MV-4-11 (cell line): ENCODE results near the gene CLCF1.

Experiments used
- DNase-seq: peaks from one replicate; lab custom pipeline; 2025; lab: John Stamatoyannopoulos, UW

The CLCF1 gene

DNA sequence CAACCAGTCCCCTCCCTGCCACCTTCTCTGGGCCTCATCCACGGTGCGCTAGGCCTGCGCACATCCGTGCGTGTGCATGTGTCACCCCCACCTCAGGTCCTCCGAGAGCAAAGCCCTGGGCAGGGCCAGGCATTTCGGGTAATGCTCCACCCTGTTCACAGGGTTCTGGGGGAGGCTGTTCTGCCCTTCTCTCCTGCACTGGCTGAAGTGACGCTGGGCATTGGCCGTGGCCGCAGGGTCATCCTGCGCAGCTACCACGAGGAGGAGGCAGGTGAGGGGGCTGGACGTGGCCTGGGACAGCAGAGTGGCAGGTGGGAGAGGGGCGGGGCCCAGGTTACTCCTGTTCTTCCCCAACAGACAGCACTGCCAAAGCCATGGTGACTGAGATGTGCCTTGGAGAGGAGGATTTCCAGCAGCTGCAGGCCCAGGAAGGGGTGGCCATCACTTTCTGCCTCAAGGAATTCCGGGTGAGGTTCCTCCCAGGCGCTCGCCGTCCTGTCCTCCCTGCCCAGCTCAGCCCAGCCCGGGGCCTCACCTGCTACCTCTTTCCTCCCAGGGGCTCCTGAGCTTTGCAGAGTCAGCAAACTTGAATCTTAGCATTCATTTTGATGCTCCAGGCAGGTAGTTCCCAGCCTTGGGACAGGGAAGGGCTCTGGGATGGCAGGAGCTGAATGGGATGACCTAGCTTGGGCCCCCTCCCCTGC lies 22.3 kb upstream of the CLCF1 start:
- no peak for DNase-seq

DNA sequence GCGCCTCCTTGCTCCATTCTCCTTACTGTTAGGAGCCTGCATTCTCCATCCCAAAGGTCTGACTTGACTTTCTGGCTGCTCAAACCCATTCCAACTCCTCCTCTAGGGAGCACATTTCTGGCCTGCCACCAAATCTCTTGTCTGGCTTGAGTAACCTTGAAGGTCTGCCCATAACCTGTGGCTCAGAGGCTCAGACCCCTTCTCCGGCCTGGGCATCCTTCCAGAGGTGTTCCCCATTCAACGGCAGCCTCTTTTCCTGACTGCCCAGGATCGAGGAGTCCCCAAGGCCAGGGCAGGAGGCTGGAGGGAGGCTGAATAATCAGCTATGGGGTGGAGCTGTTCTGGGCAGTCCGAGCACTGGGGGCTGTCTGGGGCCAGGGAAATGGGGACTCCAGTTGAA lies 20.6 kb upstream of the CLCF1 start:
- DNase-seq = no peak

DNA sequence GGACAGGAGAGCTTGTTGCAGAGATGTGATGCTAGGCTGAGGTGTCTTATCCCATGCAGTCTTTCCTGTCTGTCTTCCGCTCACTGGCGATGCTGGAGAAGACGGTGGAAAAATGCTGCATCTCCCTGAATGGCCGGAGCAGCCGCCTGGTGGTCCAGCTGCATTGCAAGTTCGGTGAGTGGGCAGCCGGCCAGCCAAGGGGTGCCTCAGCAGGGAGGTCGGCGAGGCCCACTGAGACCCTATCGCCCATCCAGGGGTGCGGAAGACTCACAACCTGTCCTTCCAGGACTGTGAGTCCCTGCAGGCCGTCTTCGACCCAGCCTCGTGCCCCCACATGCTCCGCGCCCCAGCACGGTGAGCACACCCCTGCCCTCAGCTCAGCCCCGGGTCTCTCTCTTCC lies 20.0 kb upstream of the CLCF1 start:
- DNase-seq = no peak

DNA sequence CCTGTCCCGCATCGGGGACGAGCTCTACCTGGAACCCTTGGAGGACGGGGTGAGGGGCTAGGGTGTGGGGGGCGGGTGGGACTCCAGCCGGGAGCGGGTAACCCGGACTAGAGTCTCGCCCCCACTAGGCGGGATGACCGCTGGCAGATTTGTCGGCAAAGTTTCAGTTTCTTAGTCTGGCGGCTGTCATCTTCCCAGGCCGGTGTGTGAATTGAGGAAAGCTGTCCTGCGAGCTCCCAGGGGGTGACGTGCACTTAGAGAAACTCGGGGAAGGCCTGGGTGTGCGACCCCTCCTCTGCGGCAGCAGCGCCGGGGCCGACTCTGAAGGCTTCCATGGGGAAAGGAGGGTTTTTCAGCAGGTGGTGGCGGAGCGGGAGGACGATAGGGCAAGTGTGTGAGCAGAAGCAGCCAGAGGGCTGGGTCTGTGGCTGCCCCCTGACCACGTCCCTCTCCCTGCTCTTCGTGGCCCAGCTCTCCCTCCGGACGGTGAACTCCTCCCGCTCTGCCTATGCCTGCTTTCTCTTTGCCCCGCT lies 18.9 kb upstream of the CLCF1 start:
- DNase-seq = no peak

DNA sequence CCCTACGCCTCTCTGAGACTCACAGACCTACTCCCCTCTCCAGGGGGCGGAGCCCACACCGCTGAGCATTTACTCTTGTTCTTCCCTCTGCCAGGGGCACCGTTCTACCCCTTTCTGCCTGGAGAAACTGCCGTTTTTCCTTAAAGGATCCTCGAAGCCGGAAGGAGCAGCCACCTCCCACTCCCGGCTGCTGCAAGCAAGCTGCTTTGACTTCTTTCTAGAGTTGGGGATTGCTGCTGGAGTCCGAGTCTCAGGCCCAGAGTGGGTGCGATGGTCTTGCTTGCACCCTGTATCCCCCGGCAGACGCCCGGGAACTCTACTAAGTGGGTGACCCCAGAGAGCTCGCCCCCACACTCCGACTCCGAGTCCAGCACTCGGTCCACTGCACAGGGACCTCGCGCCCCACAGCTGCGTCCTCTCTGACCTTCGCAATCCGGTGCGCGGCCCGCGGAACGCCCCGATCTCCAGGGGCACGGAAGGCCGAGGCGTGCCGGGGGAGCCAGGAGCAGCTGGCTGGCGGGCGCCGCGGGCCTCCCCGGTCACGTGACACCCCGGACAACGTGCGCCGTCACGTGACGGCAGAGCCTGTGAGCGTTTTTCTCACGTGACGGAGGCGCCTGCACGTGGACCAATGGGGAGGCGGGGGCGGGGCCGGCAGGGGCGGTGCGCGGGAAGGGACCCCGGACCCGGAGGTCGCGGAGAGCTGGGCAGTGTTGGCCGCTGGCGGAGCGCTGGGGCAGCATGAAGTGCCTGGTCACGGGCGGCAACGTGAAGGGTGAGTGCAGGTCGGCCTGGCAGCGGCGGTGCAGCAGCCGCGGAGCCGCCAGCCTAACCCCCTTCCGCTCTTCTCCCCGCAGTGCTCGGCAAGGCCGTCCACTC lies 18.1 kb upstream of the CLCF1 start, which contains the start of gene RAD9A:
TSS of gene RAD9A (plus strand) at position 683 of the 879 bp plus-strand sequence. CDS start at position 742, 59 bp downstream.
- DNase-seq = peak; percentile 91

DNA sequence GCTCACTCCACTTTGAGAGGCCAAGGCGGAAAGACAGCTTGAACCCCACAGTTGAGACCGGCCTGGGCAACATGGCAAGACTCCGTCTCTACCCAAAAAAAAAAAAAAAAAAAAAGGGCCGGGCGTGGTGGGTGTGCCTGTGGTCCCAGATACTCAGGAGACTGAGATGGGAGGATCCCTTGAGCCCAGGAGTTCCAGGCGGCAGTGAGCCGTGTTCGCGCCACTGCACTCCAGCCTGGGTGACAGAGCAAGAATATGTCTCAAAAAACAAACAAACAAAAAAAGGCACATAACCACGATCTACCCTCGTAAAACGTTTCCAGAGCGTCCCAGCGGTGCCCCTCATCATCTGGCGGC lies 17.5 kb upstream of the CLCF1 start:
- no peak for DNase-seq

DNA sequence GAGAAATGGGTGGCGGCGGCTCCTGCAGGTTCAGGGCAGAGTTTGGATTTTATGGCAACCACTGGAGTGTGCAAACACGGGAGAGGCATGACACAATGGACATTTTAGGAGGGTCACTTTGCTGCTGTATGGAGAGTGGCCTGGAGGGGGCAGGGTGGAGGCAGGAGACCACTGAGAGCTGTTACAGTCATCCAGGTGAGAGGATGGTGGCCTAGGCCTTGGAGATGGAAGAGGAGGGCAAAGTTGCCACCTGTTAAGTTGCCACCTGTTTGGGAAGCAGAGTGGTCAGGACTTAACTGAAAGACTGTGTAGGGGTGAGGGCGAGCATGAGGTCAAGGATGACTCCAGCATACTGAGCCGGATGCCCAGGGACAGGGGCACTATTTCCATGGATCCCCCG lies 16.1 kb upstream of the CLCF1 start:
- DNase-seq = no peak

DNA sequence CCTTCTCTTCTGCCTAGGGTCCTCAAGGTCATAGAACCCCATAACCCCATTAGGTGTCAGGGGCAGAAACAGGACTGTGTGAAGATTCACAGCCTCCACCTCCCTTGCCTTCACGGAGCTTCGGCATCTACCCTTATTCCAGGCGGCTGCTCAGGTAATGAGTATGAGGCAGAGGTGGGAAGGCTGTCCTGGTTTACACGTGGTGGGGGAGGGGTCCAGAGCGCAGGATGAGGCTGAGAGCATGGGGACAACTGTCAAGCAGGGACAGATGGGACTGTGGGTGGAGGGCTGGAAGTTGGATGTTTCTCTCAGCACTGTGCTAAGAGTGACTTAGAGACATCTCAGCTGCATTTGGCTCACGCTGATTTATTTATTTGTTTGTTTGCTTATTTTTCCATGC lies 14.1 kb upstream of the CLCF1 start:
- DNase-seq = no peak

DNA sequence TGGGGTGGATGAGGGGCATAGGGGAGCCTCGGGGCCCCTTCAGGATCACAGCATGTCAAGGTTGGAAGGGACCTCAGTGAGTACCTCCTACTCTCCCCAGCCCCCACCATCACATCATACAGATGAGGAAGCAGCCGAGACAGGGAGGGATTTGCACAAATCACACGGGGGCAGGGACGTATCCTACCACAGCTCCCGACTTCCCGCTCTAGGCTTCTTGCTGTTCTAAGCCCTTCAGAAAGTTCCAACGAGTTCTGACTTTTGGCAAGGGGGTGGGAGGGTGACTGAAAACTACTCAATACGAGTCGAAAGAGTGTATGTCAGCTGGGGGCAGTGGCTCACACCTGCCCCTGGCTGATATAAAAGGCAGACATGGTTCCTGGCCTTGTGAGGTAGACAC lies 13.7 kb upstream of the CLCF1 start:
- no peak for DNase-seq

DNA sequence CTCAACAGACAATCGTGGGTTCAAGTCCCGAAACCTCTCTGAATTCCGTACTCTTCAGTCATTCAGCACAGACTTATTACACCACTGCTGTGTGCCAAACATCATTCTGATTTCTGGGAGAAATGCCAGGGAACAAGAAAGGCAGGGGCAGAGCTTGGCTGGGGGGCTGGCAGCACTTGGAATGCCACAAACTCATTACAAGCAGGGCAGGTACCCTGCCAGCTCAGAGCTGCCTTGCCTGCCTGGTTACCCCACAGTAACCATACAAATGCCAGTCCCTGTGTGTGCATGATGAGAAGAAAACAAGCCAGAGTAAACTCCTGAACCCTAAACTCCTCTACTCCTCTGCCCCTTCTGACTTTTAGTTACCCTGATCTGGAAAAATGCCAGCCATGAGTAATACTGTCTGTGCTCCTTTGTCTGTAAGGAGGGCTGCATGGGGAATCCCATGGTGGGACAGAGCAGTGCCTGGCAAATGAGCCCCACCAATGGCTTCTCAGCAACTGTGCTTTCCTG lies 11.5 kb upstream of the CLCF1 start:
- no peak for DNase-seq

DNA sequence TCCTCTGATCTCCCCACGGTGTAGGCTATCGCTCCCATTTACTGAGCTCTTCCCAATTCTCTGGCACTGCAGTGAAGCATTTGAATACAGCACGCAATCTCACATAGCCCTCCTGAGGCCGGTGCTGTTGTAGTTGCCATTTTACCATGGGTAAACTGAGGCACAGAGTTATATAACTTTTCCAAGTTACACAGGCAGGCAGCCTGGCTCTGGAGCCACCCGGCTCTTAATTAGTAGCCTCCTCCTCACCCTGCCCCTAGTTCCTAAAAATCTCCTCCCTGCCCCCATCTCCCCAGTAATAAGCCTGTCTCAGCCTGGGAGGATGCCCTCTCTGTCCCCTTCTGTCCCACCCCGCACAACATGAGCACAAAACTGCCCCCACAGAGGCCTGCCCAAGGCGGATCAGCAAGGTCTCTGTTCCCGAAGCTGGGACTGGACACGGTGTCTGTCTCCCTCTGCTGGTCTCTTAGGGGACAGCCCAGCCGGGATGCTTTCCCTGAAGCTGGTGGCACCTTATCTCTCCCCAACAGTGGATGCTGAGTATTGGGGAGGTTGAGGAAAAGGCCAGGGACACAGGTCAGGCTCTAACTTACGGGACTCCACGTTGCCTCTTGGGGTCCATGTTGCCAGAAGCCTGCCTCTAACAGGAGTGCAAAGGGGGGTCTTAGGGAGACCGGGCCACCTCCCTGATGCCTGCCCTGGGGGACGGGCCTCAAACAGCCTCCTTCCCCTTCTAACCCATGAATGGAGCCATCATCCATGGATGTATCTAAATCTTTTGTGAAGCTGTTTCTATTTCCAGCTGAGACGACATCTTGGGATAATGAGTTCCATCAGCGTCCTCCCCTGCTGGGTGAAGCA lies 9.1 kb upstream of the CLCF1 start:
- peak; percentile 72 for DNase-seq

DNA sequence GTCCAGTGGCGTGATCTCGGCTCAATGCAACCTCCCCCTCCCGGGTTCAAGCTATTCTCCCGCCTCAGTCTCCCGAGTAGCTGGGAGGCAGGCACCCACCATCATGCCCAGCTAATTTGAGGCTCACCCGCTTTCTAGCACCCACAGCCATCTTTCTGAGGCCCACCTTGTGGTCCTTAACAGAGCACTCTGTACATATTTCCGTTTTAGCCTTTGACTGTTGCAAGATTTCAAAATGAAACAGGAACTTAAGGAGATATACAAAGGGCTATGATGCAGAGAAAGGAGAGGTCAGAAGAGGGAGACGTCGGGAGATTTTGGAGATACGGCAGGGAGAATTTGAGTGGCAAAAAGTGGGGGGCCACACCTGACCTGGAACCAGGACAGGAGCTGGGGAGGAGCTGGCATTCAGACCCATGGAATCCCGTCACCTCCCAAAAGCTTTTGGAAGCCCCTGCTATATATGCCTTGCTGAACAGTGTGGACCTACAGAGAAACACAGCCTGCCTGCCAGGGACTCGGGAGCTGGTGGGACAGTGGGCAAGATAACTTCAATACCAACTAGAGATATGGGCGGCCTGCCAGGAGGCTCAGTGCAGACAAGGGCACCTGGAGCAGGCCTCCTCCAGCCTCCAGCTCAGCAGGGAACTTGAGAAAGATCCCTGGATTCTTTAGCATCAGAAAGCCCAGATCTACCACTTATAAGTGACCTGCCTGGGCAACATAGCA lies 8.0 kb upstream of the CLCF1 start:
- DNase-seq = peak; percentile 89

DNA sequence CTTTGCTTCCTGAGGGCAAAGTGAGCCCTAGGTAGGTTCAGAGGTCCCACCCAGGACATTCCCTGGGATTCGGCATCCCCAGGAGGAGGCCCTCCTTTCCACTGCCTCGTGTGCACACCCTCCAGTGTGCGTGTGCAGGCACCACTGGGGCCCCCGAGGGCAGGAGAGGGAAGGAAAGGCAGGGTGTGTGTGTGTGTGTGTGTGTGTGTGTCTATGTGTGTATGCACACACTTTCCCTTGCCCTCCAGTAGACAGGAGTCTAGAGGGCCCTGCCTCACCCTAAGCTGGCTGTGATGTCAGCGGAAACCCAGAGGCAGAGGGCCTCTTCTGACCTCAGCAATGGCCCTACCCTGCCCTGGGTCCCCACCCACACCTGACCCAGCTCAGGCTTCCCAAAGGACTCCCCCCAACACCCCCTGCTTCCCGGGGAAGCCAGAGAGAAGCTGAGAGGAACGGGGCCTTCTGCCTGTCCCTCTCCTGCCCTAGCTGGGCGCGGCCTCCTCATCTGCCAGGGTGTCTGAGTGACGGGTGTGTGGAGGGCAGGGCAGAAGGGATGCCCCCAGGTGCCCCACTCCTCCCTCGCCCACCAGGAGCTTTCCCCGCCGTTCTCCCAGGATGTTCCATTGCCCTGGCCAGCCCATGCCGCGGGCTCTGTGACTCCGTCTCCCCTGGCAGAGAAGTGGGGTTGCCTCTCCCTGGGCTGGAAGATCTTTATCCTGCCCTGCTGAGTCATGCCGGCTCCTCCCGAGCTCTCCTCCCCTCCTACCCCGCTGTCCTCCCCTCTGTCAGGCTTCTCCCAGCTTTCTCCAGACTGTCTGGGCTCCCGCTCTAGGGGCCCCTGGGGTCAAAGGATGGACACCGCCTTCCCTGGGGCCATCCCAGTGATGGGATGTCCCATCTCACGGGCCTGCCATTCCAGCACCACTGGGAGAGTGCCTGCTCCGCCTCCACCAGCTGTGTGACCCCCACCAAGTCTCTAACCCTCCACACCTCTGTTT lies 6.0 kb upstream of the CLCF1 start:
- no peak for DNase-seq

DNA sequence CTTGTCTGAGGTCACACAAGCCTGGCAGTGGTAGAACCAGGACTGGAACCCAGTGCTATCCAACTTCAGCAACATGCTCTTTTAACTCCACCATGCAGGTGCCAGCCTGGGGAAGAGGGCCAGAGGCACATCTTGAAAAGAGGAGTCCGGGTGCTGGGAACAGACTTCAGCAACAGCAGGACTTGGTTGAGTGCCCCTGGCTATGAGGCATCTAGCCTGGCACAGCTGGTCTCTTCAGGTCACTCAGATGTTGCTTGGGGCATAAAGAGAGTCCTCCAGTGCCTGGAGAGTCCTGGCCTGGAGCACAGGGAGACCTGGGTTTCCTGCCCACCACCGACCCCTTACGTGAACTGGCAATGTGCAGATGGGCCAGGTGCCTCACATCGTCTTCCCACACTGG lies 5.1 kb upstream of the CLCF1 start:
- no peak for DNase-seq

DNA sequence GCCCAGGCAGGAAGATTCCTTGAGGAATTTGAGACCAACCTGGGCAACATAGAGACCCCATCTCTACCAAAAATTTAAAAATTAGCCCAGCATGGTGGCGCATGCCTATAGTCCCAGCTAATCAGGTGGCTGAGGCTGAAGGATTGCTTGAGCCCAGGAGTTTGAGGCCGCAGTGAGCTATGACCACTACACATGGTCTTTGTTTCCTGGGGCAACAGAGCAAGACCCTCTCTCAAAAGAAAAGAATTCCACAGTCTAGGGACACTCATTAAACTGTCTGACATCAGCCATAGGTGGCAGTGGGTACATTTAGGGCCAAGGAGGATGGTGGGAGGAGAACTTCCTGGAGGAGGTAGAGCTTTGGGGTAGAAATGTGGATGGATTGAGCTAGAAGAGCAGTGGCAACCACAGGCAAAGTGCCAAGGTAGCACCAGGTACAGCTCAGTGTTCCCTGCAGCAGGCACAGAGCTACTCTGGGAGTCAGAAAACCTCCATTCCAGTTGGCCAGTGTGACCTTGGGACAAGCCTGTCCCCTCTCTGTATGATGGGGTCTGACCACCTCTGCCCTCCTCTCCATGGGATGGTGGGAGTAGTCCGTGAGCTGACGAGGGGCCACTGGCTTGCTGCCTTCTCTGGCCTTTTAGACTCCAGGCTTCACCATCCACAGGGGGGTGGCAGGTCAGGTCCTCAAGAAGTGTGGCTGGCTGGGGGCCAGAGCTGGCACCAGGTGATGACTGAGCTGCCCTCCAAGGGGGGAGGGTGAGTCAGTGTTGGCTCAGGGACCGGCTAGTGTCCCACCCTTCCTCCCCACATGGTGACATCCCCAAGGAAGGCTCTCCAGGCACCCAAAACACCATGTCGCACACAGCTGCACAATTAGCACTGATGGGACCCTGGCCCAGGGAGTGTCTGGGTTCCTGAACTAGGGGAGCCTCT lies 3.7 kb upstream of the CLCF1 start:
- DNase-seq = no peak

DNA sequence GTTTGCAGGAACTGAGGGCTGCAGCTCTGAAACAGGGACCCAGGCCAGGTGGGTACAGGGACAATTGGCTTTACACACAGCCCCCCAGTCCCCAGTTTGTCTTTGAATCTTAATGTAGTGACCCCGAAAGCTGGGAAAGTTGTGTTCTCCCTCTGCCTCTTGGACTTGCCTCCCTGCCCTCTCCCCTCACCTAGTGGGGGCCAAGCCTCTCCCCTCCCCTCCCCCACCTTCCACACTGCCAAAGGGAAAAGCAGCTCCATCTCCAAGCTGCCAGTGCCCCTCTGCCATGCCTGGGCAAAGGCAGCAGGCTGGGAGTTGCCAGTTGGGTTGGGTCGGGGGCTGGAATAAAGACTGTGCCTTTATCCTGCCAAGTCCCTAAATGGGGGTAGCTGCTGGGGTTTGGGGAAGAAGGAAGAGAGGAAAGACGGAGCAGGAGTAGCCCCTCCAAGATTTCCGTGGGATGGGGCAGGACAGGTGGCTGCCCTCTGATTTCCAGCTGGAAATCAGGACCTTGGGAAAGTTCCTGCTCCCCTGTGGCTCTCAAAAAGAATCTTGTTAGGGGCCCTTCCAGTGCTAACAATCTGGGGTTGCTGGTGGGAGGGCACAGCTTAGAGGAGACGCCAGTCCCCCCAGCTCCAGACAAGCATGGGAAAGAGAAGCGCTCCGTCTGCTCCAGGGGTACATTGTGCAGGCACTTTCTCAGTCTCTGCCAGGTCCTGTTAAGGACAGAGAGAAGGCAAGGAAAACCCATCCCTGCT lies 2.8 kb upstream of the CLCF1 start:
- no peak for DNase-seq

DNA sequence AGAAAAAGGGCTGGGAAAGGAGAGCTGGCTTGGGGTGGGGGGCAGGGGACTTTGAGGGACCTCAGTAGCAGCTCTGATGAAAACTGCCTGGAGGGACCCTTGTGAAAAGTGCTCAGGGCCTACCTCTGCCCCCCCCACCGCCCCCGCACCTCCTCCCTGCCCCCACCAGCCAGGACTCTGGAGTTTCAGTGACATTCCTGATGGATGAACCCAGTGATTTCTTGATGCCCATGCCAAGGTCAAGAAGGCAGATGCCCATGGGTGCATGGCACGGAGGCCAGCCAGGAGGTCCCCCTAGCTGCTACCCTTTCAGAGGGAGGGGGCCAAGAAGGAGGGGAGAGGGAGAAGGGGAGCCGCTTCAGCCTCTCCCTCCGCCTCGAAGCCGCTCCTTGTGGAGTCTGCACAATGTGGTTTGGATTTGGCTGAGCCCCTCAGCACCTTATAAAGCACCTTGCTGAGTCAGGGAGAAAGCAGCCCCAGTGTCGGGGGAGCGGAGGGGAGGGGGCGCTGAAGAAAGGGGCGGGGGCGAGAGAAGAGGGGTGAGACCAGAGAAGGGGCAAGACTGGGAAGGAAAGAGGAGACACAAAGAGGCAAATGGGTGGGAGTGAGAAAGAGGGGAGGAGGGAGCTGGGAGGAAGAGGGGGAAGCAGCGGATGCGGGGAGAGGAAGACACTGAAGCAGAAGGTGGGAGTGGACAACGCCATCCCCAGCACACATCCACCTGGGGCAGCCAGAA lies 2.1 kb upstream of the CLCF1 start:
- DNase-seq = no peak
